Measurements from ENCODE around the gene ERP27. TPM values are rescaled to one million over a fixed set of nuclear protein-coding genes. Genes with fewer than 3 reads are reported as not detected.
A peak's percentile ranks its signal among the peaks of the same experiment; 100 is the strongest.

The ERP27 gene
- total RNA-seq, 4 donors from 2014 or later = 0.42 TPM; not detected in 3

DNA sequence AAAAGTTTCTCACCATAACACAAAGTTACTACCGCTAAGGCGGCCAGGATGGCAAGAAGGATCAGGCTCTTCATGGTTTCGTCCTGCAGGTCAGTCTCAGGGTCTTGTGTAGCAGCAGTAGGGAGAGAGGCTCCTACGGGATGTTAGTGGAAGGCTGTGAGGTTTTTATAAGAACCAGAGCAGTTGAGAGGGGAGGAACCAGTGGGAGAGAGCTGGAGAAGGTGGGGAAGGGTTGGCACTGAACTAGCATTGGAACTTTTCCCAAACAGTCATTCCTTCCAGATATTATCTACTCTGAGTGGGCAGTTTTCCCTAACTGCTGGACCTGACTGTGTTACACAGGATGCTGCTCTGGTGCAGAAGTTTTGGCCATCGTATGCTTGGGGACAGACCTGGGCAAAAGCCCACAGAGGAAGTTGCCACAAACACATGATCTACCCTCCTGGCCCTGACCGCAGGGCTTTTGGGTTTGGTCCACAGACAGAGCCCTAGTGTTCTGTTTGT lies 52.6 kb downstream of the ERP27 start, which contains the start of gene MGP:
MGP (minus strand) TSS at position 137 of the 504 bp plus-strand sequence; CDS start at position 74, 63 bp downstream.
- intact Hi-C loops (cut with DNase I; ENCODE audit: low total_unique reads) = no loop called here

GRCh38 chr12:14884458-14884878 lies 53.9 kb downstream of the ERP27 start:
- peak in 1 of 2 donors; percentile 55 for TF ChIP-seq POLR2A (IDR thresholded peaks at IDR 0.05)
- TF ChIP-seq, protein P1, sequence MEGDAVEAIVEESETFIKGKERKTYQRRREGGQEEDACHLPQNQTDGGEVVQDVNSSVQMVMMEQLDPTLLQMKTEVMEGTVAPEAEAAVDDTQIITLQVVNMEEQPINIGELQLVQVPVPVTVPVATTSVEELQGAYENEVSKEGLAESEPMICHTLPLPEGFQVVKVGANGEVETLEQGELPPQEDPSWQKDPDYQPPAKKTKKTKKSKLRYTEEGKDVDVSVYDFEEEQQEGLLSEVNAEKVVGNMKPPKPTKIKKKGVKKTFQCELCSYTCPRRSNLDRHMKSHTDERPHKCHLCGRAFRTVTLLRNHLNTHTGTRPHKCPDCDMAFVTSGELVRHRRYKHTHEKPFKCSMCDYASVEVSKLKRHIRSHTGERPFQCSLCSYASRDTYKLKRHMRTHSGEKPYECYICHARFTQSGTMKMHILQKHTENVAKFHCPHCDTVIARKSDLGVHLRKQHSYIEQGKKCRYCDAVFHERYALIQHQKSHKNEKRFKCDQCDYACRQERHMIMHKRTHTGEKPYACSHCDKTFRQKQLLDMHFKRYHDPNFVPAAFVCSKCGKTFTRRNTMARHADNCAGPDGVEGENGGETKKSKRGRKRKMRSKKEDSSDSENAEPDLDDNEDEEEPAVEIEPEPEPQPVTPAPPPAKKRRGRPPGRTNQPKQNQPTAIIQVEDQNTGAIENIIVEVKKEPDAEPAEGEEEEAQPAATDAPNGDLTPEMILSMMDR (IDR thresholded peaks at IDR 0.05 in 4 of 5, conservative IDR thresholded peaks at IDR 0.05 in 1 of 5) = no peak
- ATAC-seq = peak; percentile 74 to 77
- Histone ChIP-seq H3K36me3 (no peaks in the 10 kb centered on the region), H3K27me3 (no peaks in the 10 kb centered on the region), H3K9me3 (no peaks in the 10 kb centered on the region), H3K27ac (peak overlapping the region; percentile 61 to 78 (median 66)), H3K4me3 (peak overlapping the region; percentile 19 to 47 (median 42)), H3K4me1 (peaks cover 13 to 14% of the 10 kb centered on the region in 2 donors)
- in situ Hi-C loops (cut with MboI; ENCODE audit: low sequenced_read_pairs in 4 of 4) (no loop called here), intact Hi-C loops (cut with DNase I; ENCODE audit: low total_unique reads) (no loop called here)
- DNase-seq = peak; percentile 54 to 75

More for the DNA sequence above, 52.6 kb downstream of the ERP27 start, which contains the start of gene MGP:
- Histone ChIP-seq H3K4me3 (peak within 1 kb of the TSS; percentile 19 to 47 (median 42)), H3K27me3 (no peaks in the 10 kb centered on the region), H3K36me3 (no peaks in the 10 kb centered on the region), H3K27ac (peak within 1 kb of the TSS; percentile 61 to 78 (median 66)), H3K4me1 (peaks cover 13 to 14% of the 10 kb centered on the region in 2 donors), H3K9me3 (no peaks in the 10 kb centered on the region)
- ATAC-seq (peak; percentile 63 to 73), DNase-seq (peak; percentile 30 to 57)
- TF ChIP-seq, protein P1 (IDR thresholded peaks at IDR 0.05 in 4 of 5, conservative IDR thresholded peaks at IDR 0.05 in 1 of 5) = no peak
- TF ChIP-seq POLR2A (IDR thresholded peaks at IDR 0.05) = peak; percentile 15 to 55
- in situ Hi-C loops (cut with MboI; ENCODE audit: low sequenced_read_pairs in 4 of 4) = no loop called here

DNA sequence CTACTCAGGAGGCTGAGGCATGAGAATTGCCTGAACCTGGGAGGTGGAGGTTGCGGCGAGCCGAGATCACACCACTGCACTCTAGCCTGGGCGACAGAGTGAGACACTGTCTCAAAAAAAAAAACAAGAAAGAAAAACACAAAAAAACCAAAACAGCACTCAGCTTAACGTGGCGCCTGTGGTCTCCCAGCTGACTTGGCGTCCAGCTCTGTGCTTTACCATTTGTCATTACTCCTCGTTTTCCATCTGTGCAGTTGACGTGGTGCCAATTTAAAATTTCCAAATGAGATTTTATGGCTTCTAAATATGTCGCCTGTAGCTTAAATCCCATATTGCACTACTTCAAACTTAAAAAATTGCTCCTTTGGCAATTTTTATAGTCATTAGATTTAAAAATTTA lies 54.7 kb downstream of the ERP27 start:
- no peaks in the 10 kb centered on the region for H3K27me3 ChIP-seq
- no peak for ATAC-seq
- H3K27ac ChIP-seq = peak overlapping the region; percentile 61 to 78 (median 66)
- peaks cover 13 to 14% of the 10 kb centered on the region in 2 donors for H3K4me1 ChIP-seq
- intact Hi-C loops (cut with DNase I; ENCODE audit: low total_unique reads) = no loop called here
- H3K4me3 ChIP-seq = peak overlapping the region in 3 of 4 donors; percentile 41 to 47 (median 42)
- no peaks in the 10 kb centered on the region for H3K36me3 ChIP-seq
- no peak for DNase-seq
- no peaks in the 10 kb centered on the region for H3K9me3 ChIP-seq
- in situ Hi-C loops (cut with MboI; ENCODE audit: low sequenced_read_pairs in 4 of 4) = no loop called here
- TF ChIP-seq, protein P1 (IDR thresholded peaks at IDR 0.05 in 4 of 5, conservative IDR thresholded peaks at IDR 0.05 in 1 of 5) = no peak
- TF ChIP-seq POLR2A (IDR thresholded peaks at IDR 0.05) = no peak

- Histone ChIP-seq H3K27ac (no peak overlapping the region), H3K4me3 (no peak overlapping the region), H3K36me3 (no peaks in the 10 kb centered on the region), H3K4me1 (peaks cover 10 to 13% of the 10 kb centered on the region in 2 donors), H3K27me3 (no peaks in the 10 kb centered on the region), H3K9me3 (no peaks in the 10 kb centered on the region)
- DNase-seq (no peak), ATAC-seq (no peak)
- intact Hi-C loops (cut with DNase I; ENCODE audit: low total_unique reads) = no loop called here
- in situ Hi-C loops (cut with MboI; ENCODE audit: low sequenced_read_pairs in 4 of 4) = no loop called here
- no peak for TF ChIP-seq POLR2A (IDR thresholded peaks at IDR 0.05)
- TF ChIP-seq, protein P1 (IDR thresholded peaks at IDR 0.05 in 4 of 5, conservative IDR thresholded peaks at IDR 0.05 in 1 of 5) = no peak
Measured at GRCh38 chr12:14880890-14881453, 57.4 kb downstream of the ERP27 start.

Measured in gastrocnemius medialis (tissue), 4 donors.